ENCODE measurements around the gene GTPBP4.
"Not testable (repeated sequence)": the region's sequence is repeated elsewhere in the genome, so short reads cannot be mapped to it uniquely, and the experiment has no call there.

GTPBP4 gene

GRCh38 chr10:1034758-1035157 lies 46.5 kb downstream of the GTPBP4 start:
- H3K27ac ChIP-seq (ENCODE audit: poor library complexity, severe bottlenecking), result no peak overlapping the region
- ATAC-seq (ENCODE audit: low read depth) (no peak), DNase-seq (ENCODE audit: low spot score) (no peak)
- H3K27me3 ChIP-seq (ENCODE audit: insufficient read depth, poor library complexity, severe bottlenecking), result no peaks in the 10 kb centered on the region
- no peaks in the 10 kb centered on the region for H3K9me3 ChIP-seq (ENCODE audit: severe bottlenecking)
- no peak overlapping the region for H3K4me3 ChIP-seq (ENCODE audit: severe bottlenecking)
- H3K36me3 ChIP-seq (ENCODE audit: low read depth), result peaks cover 5% of the 10 kb centered on the region
- TF ChIP-seq CTCF (IDR thresholded peaks at IDR 0.05; ENCODE audit: poor library complexity, severe bottlenecking), result no peak
- H3K4me1 ChIP-seq (ENCODE audit: insufficient read depth, poor library complexity, severe bottlenecking), result peaks cover 3% of the 10 kb centered on the region

- Histone ChIP-seq H3K36me3 (ENCODE audit: low read depth) (peaks cover 9% of the 10 kb centered on the region), H3K9me3 (ENCODE audit: severe bottlenecking) (no peaks in the 10 kb centered on the region), H3K27me3 (ENCODE audit: insufficient read depth, poor library complexity, severe bottlenecking) (no peaks in the 10 kb centered on the region), H3K27ac (ENCODE audit: poor library complexity, severe bottlenecking) (peak overlapping the region; percentile 51), H3K4me3 (ENCODE audit: severe bottlenecking) (no peak overlapping the region), H3K4me1 (ENCODE audit: insufficient read depth, poor library complexity, severe bottlenecking) (peaks cover 3% of the 10 kb centered on the region)
- ATAC-seq (ENCODE audit: low read depth) (no peak), DNase-seq (ENCODE audit: low spot score) (no peak)
- no peak for TF ChIP-seq CTCF (IDR thresholded peaks at IDR 0.05; ENCODE audit: poor library complexity, severe bottlenecking)
Observed at GRCh38 chr10:1035201-1035600, 47.0 kb downstream of the GTPBP4 start.

GRCh38 chr10:1036341-1036791 lies 48.1 kb downstream of the GTPBP4 start:
- Histone ChIP-seq H3K9me3 (ENCODE audit: severe bottlenecking) (no peaks in the 10 kb centered on the region), H3K27ac (ENCODE audit: poor library complexity, severe bottlenecking) (peak overlapping the region; percentile 51), H3K36me3 (ENCODE audit: low read depth) (peaks cover 21% of the 10 kb centered on the region), H3K4me3 (ENCODE audit: severe bottlenecking) (no peak overlapping the region), H3K27me3 (ENCODE audit: insufficient read depth, poor library complexity, severe bottlenecking) (no peaks in the 10 kb centered on the region), H3K4me1 (ENCODE audit: insufficient read depth, poor library complexity, severe bottlenecking) (peaks cover 3% of the 10 kb centered on the region)
- DNase-seq (ENCODE audit: low spot score) (peak; percentile 71), ATAC-seq (ENCODE audit: low read depth) (peak; percentile 94)
- no peak for TF ChIP-seq CTCF (IDR thresholded peaks at IDR 0.05; ENCODE audit: poor library complexity, severe bottlenecking)

- H3K27me3 ChIP-seq (ENCODE audit: insufficient read depth, poor library complexity, severe bottlenecking), result no peaks in the 10 kb centered on the region
- DNase-seq (ENCODE audit: low spot score) (no peak), ATAC-seq (ENCODE audit: low read depth) (peak; percentile 12; the same call in 1 of the 3 replicates)
- TF ChIP-seq CTCF (IDR thresholded peaks at IDR 0.05; ENCODE audit: poor library complexity, severe bottlenecking), result no peak
- H3K4me3 ChIP-seq (ENCODE audit: severe bottlenecking), result no peak overlapping the region
- peak overlapping the region; percentile 51 for H3K27ac ChIP-seq (ENCODE audit: poor library complexity, severe bottlenecking)
- no peaks in the 10 kb centered on the region for H3K9me3 ChIP-seq (ENCODE audit: severe bottlenecking)
- H3K4me1 ChIP-seq (ENCODE audit: insufficient read depth, poor library complexity, severe bottlenecking), result peaks cover 3% of the 10 kb centered on the region
- H3K36me3 ChIP-seq (ENCODE audit: low read depth), result peaks cover 28% of the 10 kb centered on the region
Observed at GRCh38 chr10:1037098-1037497, 48.9 kb downstream of the GTPBP4 start.

GRCh38 chr10:1038769-1039168 lies 50.5 kb downstream of the GTPBP4 start:
- H3K27me3 ChIP-seq (ENCODE audit: insufficient read depth, poor library complexity, severe bottlenecking); H3K4me1 ChIP-seq (ENCODE audit: insufficient read depth, poor library complexity, severe bottlenecking); H3K27ac ChIP-seq (ENCODE audit: poor library complexity, severe bottlenecking); DNase-seq (ENCODE audit: low spot score); H3K4me3 ChIP-seq (ENCODE audit: severe bottlenecking); H3K9me3 ChIP-seq (ENCODE audit: severe bottlenecking); ATAC-seq (ENCODE audit: low read depth): not testable (repeated sequence)
- peaks cover 45% of the 10 kb centered on the region for H3K36me3 ChIP-seq (ENCODE audit: low read depth)

Measured in RWPE2 (cell line).